ENCODE results near the gene GORASP1.

The GORASP1 gene

DNA sequence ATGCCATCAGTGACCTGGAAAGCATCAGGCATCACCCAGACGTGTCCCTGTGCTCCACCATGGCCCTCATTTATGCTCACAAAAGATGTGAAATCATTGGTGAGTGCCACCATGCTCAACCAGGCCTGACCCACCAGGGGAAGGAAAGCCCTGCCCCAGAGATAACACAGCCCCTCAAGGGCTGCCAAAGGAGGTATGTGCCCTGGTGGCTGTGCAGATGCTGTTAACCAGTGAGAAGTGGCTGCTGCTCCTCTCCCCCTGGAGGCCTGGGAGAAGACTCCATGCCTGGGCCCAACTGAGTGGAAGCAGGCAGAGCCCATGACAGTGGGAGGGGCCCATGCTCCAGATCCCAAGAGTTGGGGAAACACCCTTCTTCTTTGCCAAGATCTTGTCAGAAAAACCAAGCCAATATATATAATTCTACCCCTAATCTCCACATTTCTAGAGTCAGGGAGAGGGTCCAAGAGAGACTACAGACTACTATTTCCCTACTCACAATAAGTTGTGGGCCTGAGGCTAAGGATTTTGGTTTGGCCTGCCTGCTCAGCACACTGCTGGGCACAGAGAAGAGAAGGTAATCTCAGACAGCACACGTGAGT is 2.7 kb upstream of the GORASP1 start:
- no peak overlapping the region for H3K27ac ChIP-seq
- TF ChIP-seq ZFX (IDR thresholded peaks at IDR 0.05) = no peak
- TF ChIP-seq, protein P1, sequence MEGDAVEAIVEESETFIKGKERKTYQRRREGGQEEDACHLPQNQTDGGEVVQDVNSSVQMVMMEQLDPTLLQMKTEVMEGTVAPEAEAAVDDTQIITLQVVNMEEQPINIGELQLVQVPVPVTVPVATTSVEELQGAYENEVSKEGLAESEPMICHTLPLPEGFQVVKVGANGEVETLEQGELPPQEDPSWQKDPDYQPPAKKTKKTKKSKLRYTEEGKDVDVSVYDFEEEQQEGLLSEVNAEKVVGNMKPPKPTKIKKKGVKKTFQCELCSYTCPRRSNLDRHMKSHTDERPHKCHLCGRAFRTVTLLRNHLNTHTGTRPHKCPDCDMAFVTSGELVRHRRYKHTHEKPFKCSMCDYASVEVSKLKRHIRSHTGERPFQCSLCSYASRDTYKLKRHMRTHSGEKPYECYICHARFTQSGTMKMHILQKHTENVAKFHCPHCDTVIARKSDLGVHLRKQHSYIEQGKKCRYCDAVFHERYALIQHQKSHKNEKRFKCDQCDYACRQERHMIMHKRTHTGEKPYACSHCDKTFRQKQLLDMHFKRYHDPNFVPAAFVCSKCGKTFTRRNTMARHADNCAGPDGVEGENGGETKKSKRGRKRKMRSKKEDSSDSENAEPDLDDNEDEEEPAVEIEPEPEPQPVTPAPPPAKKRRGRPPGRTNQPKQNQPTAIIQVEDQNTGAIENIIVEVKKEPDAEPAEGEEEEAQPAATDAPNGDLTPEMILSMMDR (conservative IDR thresholded peaks at IDR 0.05) = no peak

- H3K27ac ChIP-seq = no peak overlapping the region
- TF ChIP-seq ZFX (IDR thresholded peaks at IDR 0.05) = no peak
- TF ChIP-seq, protein P1 (conservative IDR thresholded peaks at IDR 0.05) = no peak
Measured at GRCh38 chr3:39109086-39109485, 1.7 kb upstream of the GORASP1 start.

GRCh38 chr3:39108200-39108710 is 828 bp upstream of the GORASP1 start:
- peak overlapping the region; percentile 92 for H3K27ac ChIP-seq
- TF ChIP-seq ZFX (IDR thresholded peaks at IDR 0.05) = no peak
- TF ChIP-seq, protein P1 (conservative IDR thresholded peaks at IDR 0.05) = no peak

DNA sequence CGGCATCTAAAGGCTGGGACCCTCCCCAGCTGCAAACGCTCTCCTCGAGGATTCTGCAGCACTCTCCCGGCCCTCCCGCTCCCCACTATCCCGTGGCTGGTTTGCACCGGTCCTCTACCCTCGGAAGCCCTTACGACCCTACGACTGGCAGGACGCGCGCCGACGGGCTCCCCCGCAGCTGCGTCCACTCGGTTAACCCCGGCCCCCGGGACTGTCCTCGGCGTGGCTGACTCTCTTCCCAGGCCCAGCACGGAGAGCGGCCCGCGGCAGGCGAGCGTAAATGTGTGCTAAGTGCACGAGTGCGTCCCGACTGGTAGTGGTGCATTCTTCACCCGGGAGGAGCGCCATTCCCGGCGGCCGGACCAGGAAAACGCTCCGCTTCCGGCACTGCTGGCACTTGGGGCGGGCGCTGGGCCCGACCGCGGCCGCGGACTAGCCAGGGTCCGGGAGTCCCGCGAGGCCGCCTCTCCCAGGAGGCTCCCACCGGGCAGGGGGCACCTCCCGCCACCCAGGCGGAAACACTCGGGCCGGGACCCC is 508 bp downstream of the GORASP1 start:
- H3K27ac ChIP-seq = peak overlapping the region; percentile 92
- TF ChIP-seq ZFX (IDR thresholded peaks at IDR 0.05) = peak; percentile 88
- TF ChIP-seq, protein P1 (conservative IDR thresholded peaks at IDR 0.05) = no peak; the same call in 1 of the 2 replicates

DNA sequence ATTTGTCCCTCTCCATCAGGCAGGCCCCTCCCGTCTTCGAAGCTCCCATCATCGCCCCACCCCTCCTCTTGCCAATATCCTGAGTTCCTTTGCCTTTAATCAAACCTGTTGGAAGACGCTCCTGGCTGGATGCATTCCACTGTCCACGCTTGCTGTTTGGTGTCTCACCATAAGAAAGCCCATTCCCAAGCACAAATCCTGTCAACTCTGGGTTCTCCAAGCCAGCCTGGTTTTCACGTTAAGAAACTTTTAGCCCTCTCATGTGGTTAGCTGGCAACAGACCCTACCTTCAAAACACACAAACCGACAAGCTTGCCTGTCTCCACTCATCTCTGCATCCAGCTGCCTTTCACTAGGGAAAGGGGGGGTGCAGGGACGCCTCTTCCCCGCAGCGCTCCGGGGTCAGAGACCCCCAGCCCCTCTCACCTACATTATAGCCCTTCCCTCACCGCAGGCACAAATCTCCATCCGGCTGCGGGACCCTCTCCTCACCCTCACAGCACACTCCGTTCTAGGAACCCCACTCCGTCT is 1.1 kb downstream of the GORASP1 start:
- H3K27ac ChIP-seq = peak overlapping the region; percentile 92
- TF ChIP-seq, protein P1 (conservative IDR thresholded peaks at IDR 0.05) = no peak
- TF ChIP-seq ZFX (IDR thresholded peaks at IDR 0.05) = no peak

GRCh38 chr3:39105687-39106063 is 1.8 kb downstream of the GORASP1 start:
- no peak overlapping the region for H3K27ac ChIP-seq
- no peak for TF ChIP-seq ZFX (IDR thresholded peaks at IDR 0.05)
- TF ChIP-seq, protein P1 (conservative IDR thresholded peaks at IDR 0.05) = no peak

- TF ChIP-seq ZFX (IDR thresholded peaks at IDR 0.05) = no peak
- TF ChIP-seq, protein P1 (conservative IDR thresholded peaks at IDR 0.05) = no peak
Measured at GRCh38 chr3:39104961-39105686, 2.3 kb downstream of the GORASP1 start.

More at GRCh38 chr3:39104961-39105686, 2.3 kb downstream of the GORASP1 start:
- H3K27ac ChIP-seq = no peak overlapping the region

All from C4-2B (cell line).